NCI-H2029 (cell line): Measurements from ENCODE around the gene ARMH1.

ENCODE experiments used
- DNase-seq: peaks from one replicate; lab custom pipeline; 2025; lab: John Stamatoyannopoulos, UW

ARMH1 gene

DNA sequence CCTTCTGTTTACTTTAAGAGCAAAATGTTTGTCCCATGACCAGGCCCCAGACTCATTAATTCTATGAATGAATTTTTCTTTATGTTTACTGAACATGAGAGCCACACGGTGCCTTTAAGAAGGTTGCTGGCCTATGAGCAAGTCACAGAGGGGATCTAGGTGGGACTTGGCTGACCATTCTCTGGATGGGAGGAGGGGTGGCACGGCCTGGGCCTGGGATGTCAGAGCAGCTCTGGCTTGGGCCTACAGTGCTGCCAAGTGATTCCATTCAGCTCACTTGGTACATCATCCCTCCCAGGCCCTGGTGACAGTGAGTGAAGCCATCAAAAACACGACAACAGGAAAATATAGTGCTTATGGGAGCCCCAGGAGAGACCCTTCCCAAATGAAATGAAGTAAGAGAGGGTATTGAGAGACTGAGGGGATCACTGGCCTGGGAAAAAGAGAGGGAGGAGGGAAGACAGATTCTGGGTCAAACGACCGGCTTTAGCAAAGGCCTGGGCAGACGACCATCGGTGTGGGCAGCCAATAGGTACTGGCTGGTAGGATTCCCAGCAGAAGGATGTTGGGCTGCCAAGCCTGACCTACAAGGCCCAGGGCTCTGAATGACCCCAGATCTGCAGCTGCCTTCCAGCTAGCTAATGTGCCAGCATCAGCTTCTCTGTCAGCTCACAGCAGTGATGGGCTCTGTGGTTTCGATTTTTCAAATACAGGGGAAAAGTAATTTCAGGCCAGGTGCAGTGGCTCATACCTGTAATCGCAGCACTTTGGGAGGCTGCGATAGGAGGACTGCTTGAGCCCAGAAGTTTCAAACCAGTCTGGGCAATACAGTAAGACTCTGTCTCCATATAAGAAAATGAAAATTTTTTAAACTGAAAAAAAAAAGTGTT is 3.5 kb upstream of the ARMH1 start:
- DNase-seq, result no peak

DNA sequence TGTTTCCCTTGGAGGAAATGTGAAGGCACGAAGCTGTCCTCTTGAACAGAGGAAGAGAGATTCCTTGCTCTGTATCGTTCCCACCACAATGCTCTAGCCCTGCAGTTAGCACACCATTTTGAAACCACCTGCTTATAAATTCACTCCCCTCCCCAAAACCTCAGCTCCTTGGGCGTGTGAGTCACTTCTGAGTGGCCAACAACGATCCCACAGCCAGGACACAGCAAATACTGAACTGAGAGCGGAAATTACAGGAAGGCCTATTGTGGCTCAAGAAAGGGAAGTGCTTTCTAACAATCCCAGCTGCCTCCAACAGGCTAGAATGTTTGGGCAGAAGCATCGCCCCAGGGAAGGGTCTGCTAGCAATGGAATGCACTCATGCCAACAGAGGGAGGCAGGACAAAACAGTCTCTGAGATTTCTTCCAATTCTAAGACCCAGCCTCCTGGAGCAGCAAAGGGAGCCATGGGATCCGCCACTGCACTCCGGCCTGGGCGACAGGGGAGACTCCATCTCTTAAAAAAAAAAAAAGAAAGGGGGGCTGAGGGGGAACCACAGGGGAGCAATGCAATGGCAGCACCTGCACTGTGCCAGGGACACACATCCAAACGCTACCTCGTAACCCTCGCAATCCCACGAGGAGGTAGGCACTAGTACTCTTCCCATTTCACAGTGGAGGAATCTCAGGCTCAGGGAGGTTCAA is 2.1 kb upstream of the ARMH1 start:
- DNase-seq, result no peak

DNA sequence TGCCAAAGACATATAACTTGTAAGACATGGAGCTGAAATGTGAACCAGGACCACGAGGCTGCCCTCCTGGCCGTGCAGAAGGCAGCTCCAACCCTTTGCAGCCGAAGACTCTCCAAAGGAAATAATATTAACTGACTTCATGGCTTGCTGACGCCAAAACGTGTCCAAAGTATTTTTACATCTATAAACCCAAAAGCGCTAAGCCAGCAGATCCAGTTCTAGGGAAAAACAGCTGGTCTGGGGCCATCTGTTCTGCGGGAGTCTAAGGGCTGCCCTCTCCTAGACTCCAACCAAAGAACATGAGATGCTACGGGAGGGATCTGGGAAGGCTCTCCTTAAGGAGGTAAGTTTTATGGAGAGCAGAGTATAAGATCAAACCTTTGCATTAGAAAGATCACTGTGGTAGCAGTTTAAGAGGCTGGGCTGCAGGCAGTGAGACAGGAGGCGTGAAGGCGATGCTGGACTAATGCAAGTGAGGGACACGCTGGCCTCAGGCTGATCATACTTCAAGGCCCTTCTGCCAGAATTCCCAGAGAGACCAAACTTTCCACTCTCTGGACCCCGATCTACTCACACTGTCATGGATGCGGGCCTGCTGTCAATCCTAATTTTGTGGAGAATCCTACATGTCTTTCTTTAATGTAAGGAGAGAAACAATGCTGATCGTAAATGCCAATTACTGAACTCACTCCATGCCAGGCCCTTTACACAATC is 1.4 kb upstream of the ARMH1 start:
- no peak for DNase-seq

DNA sequence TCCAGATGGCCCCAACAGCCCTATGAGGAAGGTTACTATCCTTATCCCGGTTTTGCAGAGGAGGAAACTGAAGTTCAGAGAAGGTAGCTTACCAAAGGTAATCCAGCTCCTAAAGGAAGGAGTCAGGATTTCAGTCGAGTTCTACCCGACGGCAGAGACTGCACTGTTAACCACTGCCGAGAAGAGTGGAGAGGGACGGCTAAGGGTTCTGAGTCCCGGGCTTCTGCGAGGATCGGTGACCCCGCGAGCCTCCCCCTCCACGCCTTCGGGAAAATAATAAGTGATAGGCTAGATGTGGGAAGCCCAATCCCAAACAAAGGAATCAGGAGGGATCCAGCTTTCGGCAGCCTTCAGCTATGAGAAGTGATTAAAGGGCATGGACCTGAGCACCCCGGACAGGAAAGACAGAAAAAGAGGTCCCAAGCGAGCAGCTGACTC is 820 bp upstream of the ARMH1 start:
- no peak for DNase-seq

DNA sequence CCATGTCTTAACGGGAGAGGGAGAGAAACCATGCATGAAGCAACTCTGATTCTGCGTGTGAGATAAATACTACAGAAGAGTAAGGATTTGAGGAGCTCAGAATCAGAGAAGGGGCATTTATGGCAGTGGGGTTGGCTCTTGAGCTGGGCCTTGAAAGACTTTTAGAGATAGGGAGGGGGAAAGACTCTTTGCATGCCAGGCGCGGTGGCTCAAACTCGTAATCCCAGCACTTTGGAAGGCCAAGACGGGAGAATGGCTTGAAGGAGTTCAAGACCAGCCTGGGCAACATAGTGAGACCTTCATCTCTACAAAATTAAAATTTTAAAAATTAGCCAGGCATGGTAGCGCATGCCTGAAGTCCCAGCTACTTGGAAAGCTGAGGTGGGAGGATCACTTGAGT is 672 bp downstream of the ARMH1 start:
- DNase-seq, result no peak

DNA sequence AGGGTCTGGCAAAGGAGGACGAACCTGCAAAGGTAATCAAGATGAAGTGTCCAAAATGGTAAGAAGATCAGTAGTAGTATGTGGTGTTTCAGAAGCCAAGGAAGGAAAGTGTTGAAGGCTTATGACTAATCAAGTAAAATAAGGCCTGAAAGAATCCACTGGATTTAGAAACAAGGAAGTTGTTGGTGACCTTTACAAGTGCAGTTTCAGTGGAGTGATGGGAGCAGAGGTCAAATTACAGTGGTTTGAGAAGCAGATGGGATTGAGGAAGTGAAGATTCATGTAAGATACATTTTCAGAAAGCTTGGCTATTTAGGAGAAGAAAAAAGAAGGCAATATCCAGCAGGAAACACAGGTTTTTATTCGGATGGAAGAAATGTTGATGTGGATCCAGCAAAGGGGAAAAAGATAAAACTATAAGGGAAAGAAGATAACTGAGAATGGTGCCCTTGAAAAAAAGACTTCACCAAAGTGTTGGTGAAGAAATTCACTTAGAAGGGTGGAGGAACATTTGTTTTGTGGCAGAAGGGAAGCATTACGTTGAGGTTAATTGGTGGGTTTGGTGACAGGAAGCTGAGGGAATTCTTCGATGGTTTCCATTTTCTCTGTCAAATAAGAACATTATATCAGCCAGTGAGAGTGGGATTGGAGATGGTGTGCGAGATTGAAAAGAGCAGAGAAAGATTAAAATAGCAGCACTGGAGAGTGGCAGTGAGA is 2.1 kb downstream of the ARMH1 start:
- no peak for DNase-seq

DNA sequence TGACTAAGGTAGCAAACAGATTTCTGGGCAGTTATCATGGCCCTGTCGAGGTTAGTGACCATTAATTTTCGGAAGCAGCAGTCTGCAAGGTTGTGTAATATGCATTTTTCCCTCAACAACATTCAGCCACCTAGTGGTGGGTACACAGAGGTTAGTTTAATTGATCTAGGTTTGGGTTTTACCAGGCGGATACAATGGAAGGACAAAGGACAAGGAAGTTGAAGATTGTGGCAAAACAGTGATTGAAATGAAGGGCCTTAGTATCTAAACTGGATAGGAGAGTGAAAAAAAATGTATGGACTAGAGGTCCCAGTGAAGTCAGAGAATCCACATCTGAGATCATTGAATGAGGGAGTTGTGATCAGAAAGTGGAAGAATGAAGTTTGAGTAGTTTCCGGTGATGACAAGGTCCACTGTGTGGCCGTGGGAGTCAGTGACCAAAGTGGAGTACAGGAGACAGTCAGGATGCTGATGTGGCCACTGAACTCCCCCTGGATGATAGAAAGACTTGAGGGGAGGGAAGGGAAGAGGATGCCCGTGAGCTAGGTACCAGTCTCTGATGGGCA is 2.8 kb downstream of the ARMH1 start:
- DNase-seq, result no peak

DNA sequence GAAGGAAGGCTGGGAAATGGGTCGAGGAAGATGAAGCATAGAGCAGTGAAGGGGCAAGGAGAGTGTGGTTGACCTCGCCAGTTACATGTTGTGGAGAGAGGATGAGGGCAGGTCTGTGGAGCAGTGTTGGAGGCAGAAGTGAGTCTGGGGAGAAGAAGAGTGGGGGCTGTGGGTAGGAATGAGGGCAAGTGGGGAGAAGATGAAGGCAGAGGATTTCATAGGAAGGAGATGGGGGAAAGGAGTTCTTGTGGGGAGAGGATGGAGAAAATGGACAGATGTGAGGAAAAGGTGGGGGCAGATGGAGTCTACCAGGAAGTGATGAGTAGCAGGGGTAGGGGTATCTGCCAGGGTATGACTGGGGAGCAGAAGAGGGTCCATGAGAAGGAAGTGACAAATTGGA is 3.6 kb downstream of the ARMH1 start:
- DNase-seq, result no peak

DNA sequence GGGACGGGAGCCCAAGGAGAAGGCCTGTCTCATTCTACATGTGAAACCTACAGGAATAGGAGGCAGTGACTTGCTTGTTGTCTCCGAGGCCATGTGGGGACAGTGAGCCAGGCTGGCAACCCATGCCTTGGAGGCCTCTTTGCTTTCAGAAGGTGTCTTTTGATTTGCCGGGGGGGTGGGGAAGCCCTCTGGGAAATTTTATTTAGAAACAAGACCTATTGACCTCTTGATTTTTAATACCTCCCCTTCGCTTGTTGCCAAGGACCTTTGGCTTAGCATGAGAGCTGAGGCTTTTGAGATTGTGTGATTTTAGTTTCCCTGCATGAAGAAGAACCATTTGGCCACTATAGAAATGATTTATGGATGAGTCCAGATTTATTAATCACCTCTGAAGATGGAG is 4.1 kb downstream of the ARMH1 start:
- DNase-seq, result no peak

DNA sequence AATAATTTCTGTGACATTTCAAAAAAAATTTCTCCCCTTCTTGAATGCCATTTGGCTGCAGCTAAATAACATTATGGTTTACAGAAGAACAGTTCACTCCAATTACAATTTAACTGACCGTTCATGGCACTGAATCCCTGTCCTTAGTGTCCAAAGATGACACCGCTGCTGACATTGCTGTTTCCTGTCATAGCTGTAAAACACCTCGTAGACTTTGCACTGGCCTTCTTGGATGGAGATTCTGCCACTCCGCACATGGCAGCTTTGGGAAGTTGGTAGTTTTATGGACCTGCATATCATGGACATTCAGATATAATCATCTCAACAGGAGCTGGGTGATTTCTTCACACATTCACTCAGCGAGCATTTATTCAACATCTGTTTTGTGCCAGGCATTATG is 5.0 kb downstream of the ARMH1 start:
- no peak for DNase-seq

DNA sequence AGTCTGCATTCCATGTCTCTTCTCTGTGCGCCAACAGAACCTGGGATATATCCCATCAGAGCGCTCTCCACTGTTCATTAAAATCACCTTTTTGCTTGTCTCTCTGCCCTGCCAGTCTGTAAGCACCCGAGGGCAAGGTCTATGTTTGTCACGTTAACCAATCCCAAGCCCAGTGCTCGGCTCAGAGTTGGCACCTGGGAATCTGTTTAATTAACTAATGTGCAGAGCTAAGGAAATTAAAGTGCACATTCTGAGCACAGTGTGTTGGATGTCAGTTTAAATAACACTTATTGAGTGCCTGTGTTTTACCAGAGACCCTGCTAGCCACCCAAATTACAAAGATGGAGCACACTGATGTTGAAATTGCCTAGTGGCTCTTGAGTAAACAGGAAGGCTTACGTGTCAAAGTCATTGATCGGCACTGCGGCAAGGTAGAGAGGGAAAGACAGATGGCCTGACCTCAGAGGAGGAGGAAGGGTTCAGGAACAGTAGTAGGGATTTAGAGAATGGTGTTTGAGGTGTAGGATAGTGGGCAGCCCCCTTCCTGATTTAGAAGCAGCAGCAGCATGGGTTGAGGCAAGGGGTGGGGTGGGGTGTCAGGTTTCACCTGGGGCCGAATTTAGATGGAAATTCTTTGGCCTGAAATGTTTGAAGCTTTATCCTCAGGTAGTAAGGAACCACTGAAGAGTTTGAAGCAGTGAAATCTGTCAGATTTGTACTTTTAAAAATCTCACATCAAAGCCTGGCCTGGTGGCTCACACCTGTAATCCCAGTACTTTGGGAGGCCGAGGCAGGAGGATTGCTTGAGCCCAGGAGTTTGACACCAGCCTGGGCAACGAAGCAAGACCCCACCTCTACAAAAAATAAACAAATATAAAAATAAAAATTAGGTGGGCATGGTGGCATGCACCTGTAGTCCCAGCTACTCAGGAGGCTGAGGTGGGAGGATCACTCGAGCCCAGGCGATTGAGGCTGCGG is 7.7 kb downstream of the ARMH1 start:
- DNase-seq, result peak; percentile 62

DNA sequence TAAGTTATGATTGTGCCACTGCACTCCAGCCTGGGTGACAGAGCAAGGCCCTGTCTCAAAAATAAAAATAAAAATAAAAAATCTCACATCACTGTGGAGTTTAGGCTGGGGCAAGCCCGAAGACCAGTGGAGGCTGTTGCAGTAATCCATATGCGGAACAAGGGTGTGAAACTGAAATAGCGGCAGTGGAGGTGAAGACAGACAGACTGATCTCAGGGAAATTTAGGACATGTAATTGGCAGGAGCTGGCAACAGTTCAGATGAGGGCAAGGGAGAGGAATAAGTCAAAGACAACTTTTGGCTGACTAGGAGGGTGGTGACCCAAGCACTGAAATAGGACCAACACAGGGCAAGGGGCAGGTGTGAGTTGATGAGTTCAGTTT is 8.4 kb downstream of the ARMH1 start:
- DNase-seq, result no peak

DNA sequence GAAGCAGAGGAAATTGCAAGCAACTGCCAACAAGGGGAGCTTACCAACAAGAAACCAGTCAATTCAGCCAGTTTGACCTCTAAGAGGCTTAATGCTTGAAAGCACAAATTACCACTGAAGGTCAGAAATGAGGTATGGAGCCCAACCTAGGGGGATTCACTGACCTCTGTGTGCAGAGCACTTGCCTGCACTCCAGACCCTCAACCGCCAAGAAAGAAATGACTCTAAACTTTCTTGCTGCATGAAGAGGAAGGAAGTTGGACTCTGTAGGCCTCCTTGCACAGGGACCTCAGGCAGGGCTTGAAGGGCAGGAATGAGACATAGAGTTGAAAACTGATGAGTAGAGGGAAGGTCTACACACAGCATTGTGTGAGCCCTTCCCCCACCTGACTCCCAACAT is 10.0 kb downstream of the ARMH1 start:
- DNase-seq, result no peak

DNA sequence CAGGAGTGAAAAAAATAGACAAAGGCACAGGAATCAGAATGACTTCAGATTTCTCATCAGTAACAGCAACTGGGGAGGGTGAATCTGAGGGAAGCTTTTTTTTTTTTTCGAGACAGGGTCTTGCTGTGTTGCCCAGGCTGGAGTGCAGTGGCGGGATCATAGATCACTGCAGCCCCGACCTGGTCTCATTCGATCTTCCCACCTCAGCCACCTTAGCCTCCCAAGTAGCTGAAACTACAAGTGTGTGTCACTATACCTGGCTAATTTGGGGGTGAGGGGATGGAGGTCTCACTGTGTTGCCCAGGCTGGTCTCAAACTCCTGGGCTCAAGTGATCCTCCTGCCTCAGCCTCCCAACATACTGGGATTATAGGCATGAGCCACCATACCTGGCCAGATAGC is 10.7 kb downstream of the ARMH1 start:
- DNase-seq, result no peak

DNA sequence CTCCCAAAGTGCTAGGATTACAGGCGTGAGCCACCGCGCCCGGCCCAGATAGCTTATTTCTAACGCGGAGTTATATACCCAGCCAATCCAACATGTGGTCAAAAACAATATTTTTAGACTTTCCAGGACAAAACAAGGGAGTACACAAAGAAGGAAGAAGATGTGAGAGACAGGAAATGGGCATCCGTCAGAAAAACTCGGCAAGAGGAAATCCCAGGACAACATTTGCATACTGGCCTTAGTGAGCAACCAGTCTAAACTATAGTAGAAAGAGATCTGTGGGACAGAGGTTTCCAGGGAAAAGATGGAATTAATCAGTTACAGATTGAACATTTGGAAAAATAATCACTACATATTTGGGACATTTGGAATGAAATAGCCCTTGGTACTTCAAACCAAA is 11.4 kb downstream of the ARMH1 start:
- DNase-seq, result no peak

DNA sequence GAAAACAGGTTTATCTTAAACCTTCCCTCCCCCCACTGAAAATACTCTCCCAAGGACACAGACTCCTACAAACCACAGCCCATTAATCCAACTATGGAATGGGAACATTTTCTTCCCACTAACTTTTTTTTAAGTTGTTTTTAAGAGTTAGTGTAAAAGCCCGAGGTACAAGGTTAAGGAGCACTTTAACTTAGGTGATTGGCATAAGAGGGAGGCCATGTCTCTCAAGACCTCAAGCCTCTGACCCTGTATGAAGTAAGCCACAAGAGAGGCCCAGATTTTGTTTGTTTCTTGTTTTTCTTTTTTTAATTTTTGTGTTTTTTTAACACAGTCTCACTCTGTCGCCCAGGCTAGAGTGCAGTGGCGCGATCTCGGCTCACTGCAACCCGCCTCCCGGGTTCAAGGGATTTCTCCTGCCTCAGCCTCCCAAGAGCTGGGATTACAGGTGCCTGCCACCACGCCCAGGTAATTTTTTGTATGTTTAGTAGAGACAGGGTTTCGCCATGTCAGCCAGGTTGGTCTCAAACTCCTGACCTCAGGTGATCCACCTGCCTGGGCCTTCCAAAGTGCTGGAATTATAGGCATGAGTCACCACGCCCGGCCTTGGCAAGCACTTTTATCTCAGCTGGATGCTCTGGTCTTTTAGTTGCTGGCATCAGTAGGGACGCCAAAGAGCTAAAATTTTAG is 14.4 kb downstream of the ARMH1 start:
- DNase-seq, result no peak

DNA sequence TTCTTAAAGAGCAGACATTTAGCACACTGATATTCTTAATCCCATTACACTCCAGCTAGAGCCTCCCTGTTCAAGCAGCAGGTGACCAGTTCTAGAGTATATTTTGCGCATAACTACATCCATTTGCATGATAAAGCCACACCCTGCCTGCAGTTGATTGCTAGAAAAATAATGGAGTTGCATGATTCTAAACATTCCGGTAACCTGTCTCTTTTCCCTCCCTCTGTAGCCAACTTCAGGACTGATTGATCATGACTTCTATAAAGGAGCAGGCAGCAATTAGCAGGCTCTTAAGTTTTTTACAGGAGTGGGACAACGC is 14.9 kb downstream of the ARMH1 start:
- no peak for DNase-seq

DNA sequence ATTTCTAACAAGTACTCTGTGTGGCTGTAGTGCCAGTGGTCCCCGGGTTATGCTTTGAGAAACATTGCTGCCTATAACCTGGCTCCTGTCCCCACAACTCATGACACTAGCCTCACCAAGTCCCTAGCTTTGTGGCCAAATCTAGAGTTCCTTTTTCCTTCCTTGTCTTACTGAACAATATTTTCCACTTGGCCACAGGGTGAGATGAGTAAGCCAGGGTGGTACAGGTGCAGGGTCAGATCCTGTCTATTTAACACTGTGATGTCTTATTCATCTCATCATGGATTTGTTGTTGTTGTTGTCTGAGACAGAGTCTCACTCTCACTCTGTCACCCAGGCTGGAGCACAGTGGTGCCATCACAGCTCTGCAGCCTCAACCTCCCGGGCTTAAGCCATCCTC is 18.6 kb downstream of the ARMH1 start:
- DNase-seq, result no peak

DNA sequence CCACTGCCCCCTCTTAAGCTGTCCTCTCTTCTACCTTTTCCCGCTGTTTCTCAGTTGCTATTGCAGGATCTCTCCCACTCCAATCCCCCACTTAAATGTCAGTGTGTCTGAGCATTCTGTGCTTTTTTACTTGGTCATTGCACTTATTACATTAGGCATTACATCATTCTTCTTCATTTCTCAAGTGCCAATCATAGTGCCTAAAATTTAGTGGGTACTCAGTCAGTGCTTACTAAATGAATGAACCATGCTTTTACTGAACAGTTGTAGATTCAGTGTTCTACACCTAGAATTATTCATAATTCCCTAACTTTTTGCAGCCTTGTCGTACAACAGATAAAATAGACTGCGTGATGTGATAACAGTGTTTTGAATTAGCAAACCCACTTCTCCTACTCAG is 19.4 kb downstream of the ARMH1 start:
- DNase-seq, result no peak

DNA sequence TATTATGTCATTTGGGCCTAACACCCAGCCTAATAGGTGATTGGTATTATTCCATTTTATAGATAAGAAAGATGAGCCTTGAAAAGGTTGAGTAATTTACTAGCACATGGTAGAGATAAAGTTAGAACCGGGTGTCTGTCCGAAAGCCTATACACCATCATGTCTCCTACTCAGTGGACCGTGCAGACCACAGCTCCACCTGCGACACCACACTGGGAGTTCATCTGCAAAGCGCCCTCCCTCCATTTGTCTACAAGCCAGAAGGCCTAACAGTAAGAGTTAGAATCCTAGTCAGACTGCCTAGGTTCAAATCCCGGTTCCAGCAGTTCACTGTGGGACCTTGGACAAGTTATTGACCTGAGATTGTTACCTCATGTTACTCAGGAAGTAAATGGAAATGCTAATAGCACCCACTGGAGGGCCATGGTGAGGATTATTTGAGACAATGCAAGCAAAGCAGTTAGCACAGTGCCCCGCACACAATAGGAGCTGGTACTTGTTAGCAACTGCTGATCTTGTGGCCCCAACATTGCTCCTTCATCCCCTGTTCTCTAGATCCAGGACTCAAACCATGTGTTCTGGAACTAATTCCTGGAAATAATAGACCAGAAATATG is 20.5 kb downstream of the ARMH1 start:
- DNase-seq, result no peak
